Lung (tissue), 12 donors: ENCODE results near the gene PSMA8. TPM values are rescaled to one million over a fixed set of nuclear protein-coding genes. Genes with fewer than 3 reads are reported as not detected.
"Not testable (repeated sequence)": the region's sequence is repeated elsewhere in the genome, so short reads cannot be mapped to it uniquely, and the experiment has no call there.

Experiments
- ATAC-seq: fragments of 200-7000 bp; cut with Tn5 transposase; one replicate; pipeline ENCODE4 v1.9.1; 2020; ENCODE audit warnings: moderate number of reproducible peaks; ENCODE audit not compliant: insufficient read depth, low FRiP score
- DNase-seq, 3 donors: peaks; one replicate each; pipeline ENCODE4 v3.0.0-alpha.2; 2013 to 2017
- H3K27ac ChIP-seq, 2 donors: one replicate each; pipeline ENCODE4 v1.5.1; 2013; ENCODE audit warnings: mild to moderate bottlenecking in 2 of 2, moderate library complexity in 2 of 2, control low read depth in 1 of 2, inconsistent platforms in 1 of 2, low read depth in 1 of 2, low read length in 1 of 2
- H3K27me3 ChIP-seq, 3 donors: one replicate each; pipeline ENCODE4 v1.5.1; 2013; ENCODE audit warnings: low read length in 2 of 3; ENCODE audit not compliant: control insufficient read depth in 3 of 3, insufficient read depth in 3 of 3
- H3K36me3 ChIP-seq, 4 donors: one replicate each; pipeline ENCODE4 v1.5.1; 2013; ENCODE audit warnings: low read length in 4 of 4, mild to moderate bottlenecking in 1 of 4, moderate library complexity in 1 of 4; ENCODE audit not compliant: control insufficient read depth in 4 of 4, insufficient read depth in 4 of 4
- H3K4me1 ChIP-seq, 5 donors: one replicate each; pipeline ENCODE4 v1.5.1; 2013; ENCODE audit warnings: low read length in 5 of 5, mild to moderate bottlenecking in 2 of 5, moderate library complexity in 1 of 5; ENCODE audit not compliant: control insufficient read depth in 5 of 5, insufficient read depth in 5 of 5
- H3K4me3 ChIP-seq: one replicate; pipeline ENCODE4 v1.5.1; 2013; ENCODE audit warnings: mild to moderate bottlenecking, control low read depth, moderate library complexity
- H3K9ac ChIP-seq, 2 donors: one replicate each; pipeline ENCODE4 v1.5.1; 2013; ENCODE audit warnings: low read length in 2 of 2, control low read depth in 1 of 2; ENCODE audit not compliant: insufficient read depth in 1 of 2
- H3K9me3 ChIP-seq, 4 donors: one replicate each; pipeline ENCODE4 v1.5.1; 2013; ENCODE audit warnings: low read length in 3 of 4, mild to moderate bottlenecking in 1 of 4, moderate library complexity in 1 of 4; ENCODE audit not compliant: control insufficient read depth in 4 of 4, insufficient read depth in 3 of 4
- CTCF ChIP-seq: IDR thresholded peaks from 2 replicates; pipeline ENCODE4 v1.5.1; 2012; ENCODE audit warnings: mild to moderate bottlenecking; ENCODE audit errors: control extremely low read depth, extremely low read depth
- WGBS, 2 donors: extraction: QIAGEN DNeasy Blood & Tissue Kit; methylation state at CpG; one replicate each; pipeline ENCODE4 v1.1.7; 2013; 5-methylcytosine and 5-hydroxymethylcytosine counted together
- polyA plus RNA-seq, 2 donors: library from polyadenylated mRNA; stranded (reverse); fragments of 200-250 nt; gene quantifications; one replicate each; pipeline ENCODE4 v1.2.1, GENCODE V29; 2013
- total RNA-seq, 2 donors: library from RNA; depleted of rRNA in 1 of 2; stranded (reverse); fragments of >200 nt in 1 of 2; gene quantifications; one replicate each; pipeline ENCODE4 v1.2.1, GENCODE V29; 2014 to 2021
- donor health status: control.
- donor health status: control.
- donor health status: Bipolar disorder and iron deficiency.
- donor health status: healthy.
- donor health status: DM: yes; HTN: yes; CAD: no.

The PSMA8 gene
- total and polyA plus RNA-seq, 4 donors, result 0.07 TPM; not detected in 3

DNA sequence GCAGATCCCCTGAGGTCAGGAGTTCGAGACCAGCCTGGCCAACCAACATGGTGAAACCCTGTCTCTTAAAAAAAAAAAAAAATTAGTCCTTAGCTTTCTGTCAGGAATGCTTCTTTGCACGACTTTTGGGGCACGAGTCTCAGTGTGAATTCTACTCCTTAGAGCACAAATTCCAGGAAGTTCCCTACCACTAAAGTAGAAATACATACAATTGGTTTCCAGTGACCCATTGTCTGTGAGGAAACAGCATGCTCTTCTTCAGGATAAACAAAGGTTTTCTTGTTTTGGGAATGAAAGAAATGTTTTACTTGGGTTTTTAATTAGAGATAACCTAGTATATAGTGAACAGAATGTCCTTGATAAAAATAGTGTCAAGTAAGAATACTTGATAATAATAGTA lies 23.7 kb downstream of the PSMA8 start:
- no peaks in the 10 kb centered on the region for H3K36me3 ChIP-seq
- H3K4me3 ChIP-seq, result no peak overlapping the region
- H3K9me3 ChIP-seq, result no peaks in the 10 kb centered on the region
- no peak overlapping the region for H3K27ac ChIP-seq
- H3K9ac ChIP-seq, result no peak overlapping the region
- no peak for TF ChIP-seq CTCF
- no peaks in the 10 kb centered on the region for H3K27me3 ChIP-seq
- H3K4me1 ChIP-seq, result no peaks in the 10 kb centered on the region
- WGBS, 2 donors, result 60 to 84% methylated on average over 3 of the region's 3 CpGs
- DNase-seq (no peak), ATAC-seq (no peak)

- DNase-seq (no peak), ATAC-seq (no peak)
- H3K27me3 ChIP-seq, result no peaks in the 10 kb centered on the region
- H3K4me3 ChIP-seq, result no peak overlapping the region
- H3K27ac ChIP-seq, result no peak overlapping the region
- no peaks in the 10 kb centered on the region for H3K36me3 ChIP-seq
- 52 to 76% methylated on average over 3 of the region's 3 CpGs for WGBS, 2 donors
- H3K9me3 ChIP-seq, result no peaks in the 10 kb centered on the region
- no peak overlapping the region for H3K9ac ChIP-seq
- TF ChIP-seq CTCF, result no peak
- H3K4me1 ChIP-seq, result no peaks in the 10 kb centered on the region
These were observed 25.7 kb downstream of the PSMA8 start for GRCh38 chr18:26159353-26159752.

DNA sequence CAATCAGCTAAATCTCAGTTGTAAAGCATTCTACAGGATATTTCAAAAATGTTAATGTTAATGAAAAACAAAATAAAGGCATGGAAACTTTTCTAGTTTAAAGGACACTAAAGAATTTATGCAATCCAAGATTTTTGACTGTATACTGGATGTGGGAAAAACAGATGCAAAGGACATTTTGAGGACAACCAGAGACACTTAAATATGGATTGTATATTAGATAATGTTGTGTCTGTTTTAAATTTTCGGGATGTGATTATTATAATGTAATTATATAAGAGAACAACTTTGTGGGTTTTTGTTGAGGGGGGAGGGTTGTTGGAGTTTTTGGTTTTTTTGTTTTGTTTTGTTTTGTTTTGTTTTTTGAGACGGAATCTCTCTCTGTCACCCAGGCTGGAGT lies 30.9 kb downstream of the PSMA8 start:
- Histone ChIP-seq H3K9me3 (no peaks in the 10 kb centered on the region), H3K4me1 (no peaks in the 10 kb centered on the region)
- no peak for ATAC-seq

GRCh38 chr18:26167592-26167991 lies 33.9 kb downstream of the PSMA8 start:
- H3K9me3 ChIP-seq, DNase-seq, H3K4me1 ChIP-seq, H3K27me3 ChIP-seq, H3K27ac ChIP-seq, H3K36me3 ChIP-seq, H3K9ac ChIP-seq, H3K4me3 ChIP-seq, ATAC-seq: not testable (repeated sequence)
- 89 to 96% methylated on average over 1 of the region's 1 CpG for WGBS, 2 donors

More for the DNA sequence above, 30.9 kb downstream of the PSMA8 start:
- TF ChIP-seq CTCF, result no peak
- Histone ChIP-seq H3K9ac (no peak overlapping the region), H3K27ac (no peak overlapping the region), H3K36me3 (no peaks in the 10 kb centered on the region), H3K27me3 (no peaks in the 10 kb centered on the region), H3K4me3 (no peak overlapping the region)
- WGBS, 2 donors, result 92 to 94% methylated on average over 2 of the region's 2 CpGs
- DNase-seq, result no peak
